A549 (cell line): Measurements from ENCODE around the gene FGGY. TPM values are rescaled to one million over a fixed set of nuclear protein-coding genes. Genes with fewer than 3 reads are reported as not detected.

Experiments used
- ATAC-seq, 2 experiments: fragments of 200-7000 bp in 1 of 2; fragments of >200 bp in 1 of 2; cut with Nextera tagmentation in 1 of 2; cut with Tn5 transposase in 1 of 2; 3 replicates each; pipeline versions ENCODE4 v1.8.0 to v1.9.1; 2018 to 2020; ENCODE audit warnings: mild to moderate bottlenecking in 1 of 2, moderate library complexity in 1 of 2
- CTCF ChIA-PET: fragments of 300-600 bp; sonication (Branson Sonifier 250); formaldehyde crosslinking; extraction: SDS; loops from one replicate; lab custom pipeline; 2021; ENCODE audit warnings: antibody characterized with exemption, inconsistent platforms; lab: Yijun Ruan, JAX
- POLR2A ChIA-PET: fragments of 350-600 bp; formaldehyde crosslinking; extraction: SDS; loops from one replicate; lab custom pipeline; 2021; ENCODE audit warnings: antibody characterized with exemption, inconsistent platforms; lab: Yijun Ruan, JAX
- DNase-seq, 2 experiments: peaks; one replicate each; pipeline versions ENCODE4 v3.0.0 to v3.0.0-alpha.2; 2011 to 2016; ENCODE audit warnings: low read depth in 1 of 2, low spot score in 1 of 2
- FAIRE-seq: peaks from 2 replicates; lab custom pipeline; 2011; peaks lifted over from hg19 to GRCh38; lab: Jason Lieb, UNC
- H3K27ac ChIP-seq, 2 experiments: fragments of >200 bp; sonication (Bioruptor Twin); formaldehyde crosslinking; 3 replicates each; pipeline ENCODE4 v1.5.1; 2016 to 2017
- H3K4me1 ChIP-seq: fragments of >200 bp; sonication (Bioruptor Twin); formaldehyde crosslinking; 3 replicates; pipeline ENCODE4 v1.6.1; 2016
- H3K4me2 ChIP-seq: fragments of >200 bp; sonication (Bioruptor Twin); formaldehyde crosslinking; 3 replicates; pipeline ENCODE4 v1.6.1; 2016
- H3K4me3 ChIP-seq: fragments of >200 bp; sonication (Bioruptor Twin); formaldehyde crosslinking; 3 replicates; pipeline ENCODE4 v1.5.1; 2016
- H3K9me3 ChIP-seq: fragments of >200 bp; sonication (Bioruptor Twin); formaldehyde crosslinking; 3 replicates; pipeline ENCODE4 v1.6.1; 2016
- ATOH8 ChIP-seq: fragments of 250-450 bp; sonication (Bioruptor Pico); IDR thresholded peaks from 2 replicates; pipeline ENCODE4 v1.5.0; 2020; ENCODE audit warnings: low read depth, mild to moderate bottlenecking, moderate library complexity
- BCL3 ChIP-seq: fragments of >200 bp; sonication (Bioruptor Twin); formaldehyde crosslinking; IDR thresholded peaks from 3 replicates; pipeline ENCODE4 v1.6.1; 2016
- CBX8 ChIP-seq: fragments of 200-600 bp; sonication (generic); IDR thresholded peaks from 2 replicates; pipeline ENCODE4 v1.6.1; 2016
- CTCF ChIP-seq: fragments of >200 bp; sonication (Bioruptor Twin); formaldehyde crosslinking; IDR thresholded peaks from 3 replicates; pipeline ENCODE4 v1.5.1; 2016
- E2F6 ChIP-seq: IDR thresholded peaks from 2 replicates; pipeline ENCODE4 v1.6.1; 2012; ENCODE audit warnings: low read depth, borderline replicate concordance
- EP300 ChIP-seq, 2 experiments: fragments of >200 bp; sonication (Bioruptor Twin); formaldehyde crosslinking; IDR thresholded peaks; 2 replicates in 1 of 2; 3 replicates in 1 of 2; pipeline ENCODE4 v1.6.1; 2016 to 2017
- ESRRA ChIP-seq: fragments of 150-350 bp; IDR thresholded peaks from 2 replicates; pipeline ENCODE4 v1.6.1; 2014; ENCODE audit warnings: mild to moderate bottlenecking, low read length, borderline replicate concordance
- FOSB ChIP-seq: fragments of 250-450 bp; sonication (Bioruptor Pico); IDR thresholded peaks from 2 replicates; pipeline ENCODE4 v1.5.0; 2020; ENCODE audit warnings: mild to moderate bottlenecking, moderate library complexity
- GATA3 ChIP-seq: IDR thresholded peaks from 2 replicates; pipeline ENCODE4 v1.6.1; 2012; ENCODE audit warnings: borderline replicate concordance
- HDAC2 ChIP-seq: fragments of 200-600 bp; sonication (generic); IDR thresholded peaks from 2 replicates; pipeline ENCODE4 v1.6.1; 2016
- HES2 ChIP-seq: fragments of >200 bp; sonication (Bioruptor Twin); formaldehyde crosslinking; IDR thresholded peaks from 2 replicates; pipeline ENCODE4 v1.6.1; 2016
- HOXB5 ChIP-seq: fragments of 250-450 bp; sonication (Bioruptor Pico); IDR thresholded peaks from 2 replicates; pipeline ENCODE4 v1.5.0; 2020; ENCODE audit warnings: mild to moderate bottlenecking, moderate library complexity
- JUNB ChIP-seq: fragments of >200 bp; sonication (Bioruptor Twin); formaldehyde crosslinking; IDR thresholded peaks from 2 replicates; pipeline ENCODE4 v1.6.1; 2016
- MAX ChIP-seq: IDR thresholded peaks from 2 replicates; pipeline ENCODE4 v1.6.1; 2012
- PBX3 ChIP-seq: IDR thresholded peaks from 2 replicates; pipeline ENCODE4 v1.6.1; 2012
- PHF8 ChIP-seq: fragments of 200-600 bp; sonication (generic); IDR thresholded peaks from 2 replicates; pipeline ENCODE4 v1.6.1; 2016; ENCODE audit warnings: low read depth, mild to moderate bottlenecking, antibody characterized with exemption, moderate library complexity, borderline replicate concordance
- POLR2AphosphoS2 ChIP-seq: conservative IDR thresholded peaks from 2 replicates; pipeline ENCODE4 v1.6.1; 2012; ENCODE audit warnings: low read length, improper control_type of control experiment, inconsistent platforms
- RAD21 ChIP-seq, 2 experiments: fragments of >200 bp in 1 of 2; sonication (Bioruptor Twin) in 1 of 2; formaldehyde crosslinking in 1 of 2; IDR thresholded peaks in 1 of 2; conservative IDR thresholded peaks in 1 of 2; 2 replicates in 1 of 2; 3 replicates in 1 of 2; pipeline ENCODE4 v1.6.1; 2012 to 2018; ENCODE audit warnings: inconsistent platforms in 1 of 2
- RFX5 ChIP-seq: fragments of 450-650 bp; IDR thresholded peaks from 2 replicates; pipeline ENCODE4 v1.7.1; 2014; ENCODE audit warnings: antibody characterized with exemption, mild to moderate bottlenecking, moderate library complexity
- RNF2 ChIP-seq: fragments of 200-600 bp; sonication (generic); IDR thresholded peaks from 2 replicates; pipeline ENCODE4 v1.6.1; 2016; ENCODE audit warnings: low read depth, mild to moderate bottlenecking, antibody characterized with exemption, moderate library complexity, borderline replicate concordance
- SMC3 ChIP-seq: fragments of >200 bp; sonication (Bioruptor Twin); formaldehyde crosslinking; IDR thresholded peaks from 3 replicates; pipeline ENCODE4 v1.6.1; 2018; ENCODE audit warnings: inconsistent platforms
- SREBF2 ChIP-seq: fragments of 450-650 bp; IDR thresholded peaks from 2 replicates; pipeline ENCODE4 v1.6.1; 2014; ENCODE audit warnings: mild to moderate bottlenecking, moderate library complexity
- ZFP36 ChIP-seq: fragments of 450-650 bp; IDR thresholded peaks from 2 replicates; pipeline ENCODE4 v1.6.1; 2014; ENCODE audit warnings: borderline replicate concordance; ENCODE audit not compliant: partially characterized antibody
- ZNF302 ChIP-seq: fragments of 250-450 bp; sonication (Bioruptor Pico); IDR thresholded peaks from 2 replicates; pipeline ENCODE4 v1.9.0; 2021; ENCODE audit warnings: inconsistent platforms, mild to moderate bottlenecking, moderate library complexity
- ZSCAN20 ChIP-seq: fragments of 250-450 bp; sonication (Bioruptor Pico); IDR thresholded peaks from 2 replicates; pipeline ENCODE4 v1.8.0; 2022; ENCODE audit warnings: mild to moderate bottlenecking, moderate library complexity
- WGBS: methylation state at CpG from one replicate; pipeline ENCODE4 v1.1.6; 2017; ENCODE audit errors: missing lambda C conversion rate; 5-methylcytosine and 5-hydroxymethylcytosine counted together
- polyA plus RNA-seq, 4 experiments: library from polyadenylated mRNA; depleted of rRNA in 3 of 4; stranded (reverse); fragments of >200 nt; fragmentation: RNase III in 1 of 4; extraction: RNeasy Plus Mini Kit Qiagen cat#74134 plus additional on column Dnase treatment in 1 of 4; gene quantifications; 2 replicates in 3 of 4; 3 replicates in 1 of 4; pipeline ENCODE4 v1.2.3, GENCODE V29; 2011 to 2017

The FGGY gene
- polyA plus RNA-seq, 2 of the 4 experiments (the other 2 are of a cell fraction) = 2.9 to 4.8 TPM

GRCh38 chr1:59686170-59686569 lies 389.3 kb downstream of the FGGY start:
- DNase-seq = no peak
- TF ChIP-seq FOSB (CRISPR knock-in tag) (no peak), HDAC2 (no peak)
- POLR2A ChIA-PET = no interaction called here
- Histone ChIP-seq H3K4me1 (no peaks in the 10 kb centered on the region), H3K4me3 (no peak overlapping the region), H3K9me3 (no peaks in the 10 kb centered on the region), H3K4me2 (no peak overlapping the region), H3K27ac (no peak overlapping the region)
- no peak for ATAC-seq
- FAIRE-seq = no peak
- CTCF ChIA-PET = interaction anchor here (1.2 kb wide), 1 partner anchor 12 kb away, joined by 4 read pairs; no protein-coding TSS in a partner anchor
- 75% methylated on average over 3 of the region's 3 CpGs for WGBS

- no peak overlapping the region for H3K4me3 ChIP-seq
- ATAC-seq = no peak
- POLR2A ChIA-PET = no interaction called here
- FAIRE-seq = no peak
- CTCF ChIA-PET = interaction anchor here (1.2 kb wide), 1 partner anchor 12 kb away, joined by 4 read pairs; no protein-coding TSS in a partner anchor
- TF ChIP-seq POLR2AphosphoS2 (no peak), ZSCAN20 (no peak), ATOH8 (CRISPR knock-in tag) (no peak), CTCF (no peak), HOXB5 (CRISPR knock-in tag) (no peak), JUNB (no peak), RAD21 (conservative IDR thresholded peaks at IDR 0.05 in 1 of 2, IDR thresholded peaks at IDR 0.05 in 1 of 2) (no peak), SMC3 (no peak), ESRRA (no peak), BCL3 (no peak), HES2 (no peak), SREBF2 (no peak), EP300 (IDR thresholded peaks at IDR 0.05) (no peak), PBX3 (no peak), RFX5 (no peak), CBX8 (no peak), E2F6 (no peak)
- H3K9me3 ChIP-seq = no peaks in the 10 kb centered on the region
- H3K4me2 ChIP-seq = no peak overlapping the region
- no peak overlapping the region for H3K27ac ChIP-seq
- H3K4me1 ChIP-seq = no peaks in the 10 kb centered on the region
- no peak for DNase-seq
- WGBS = 60% methylated on average over 2 of the region's 2 CpGs
Measured at GRCh38 chr1:59686574-59686973, 389.7 kb downstream of the FGGY start.

- CTCF ChIA-PET = interaction anchor here (0.9 to 1.2 kb wide), 2 partner anchors 11 to 16 kb away, joined by 4 read pairs; no protein-coding TSS in a partner anchor
- Histone ChIP-seq H3K27ac (no peak overlapping the region), H3K4me2 (no peak overlapping the region), H3K4me3 (no peak overlapping the region), H3K4me1 (no peaks in the 10 kb centered on the region), H3K9me3 (no peaks in the 10 kb centered on the region)
- ATAC-seq (no peak), DNase-seq (no peak), FAIRE-seq (no peak)
- WGBS = 83% methylated on average over 2 of the region's 2 CpGs
- POLR2A ChIA-PET = no interaction called here
- TF ChIP-seq ZFP36 = no peak
- no peak for TF ChIP-seq SMC3
- no peak for TF ChIP-seq PBX3
- TF ChIP-seq ZNF302 (CRISPR knock-in tag) = no peak
- TF ChIP-seq GATA3 = no peak
- no peak for TF ChIP-seq RNF2
- no peak for TF ChIP-seq MAX
- TF ChIP-seq PHF8 = no peak
- no peak for TF ChIP-seq FOSB (CRISPR knock-in tag)
Measured at GRCh38 chr1:59687081-59687480, 390.2 kb downstream of the FGGY start.
